Adrenal gland (tissue), 12 donors: ENCODE measurements around the gene OR8K5. TPM values are rescaled to one million over a fixed set of nuclear protein-coding genes. Genes with fewer than 3 reads are reported as not detected.

Source experiments
- DNase-seq, 7 donors: peaks; one replicate each; pipeline ENCODE4 v3.0.0-alpha.2; 2019 to 2020
- H3K27ac ChIP-seq, 5 donors: fragments of 200-600 bp; sonication (generic) in 4 of 5; 1 replicate in 3 of 5; 2 replicates in 2 of 5; pipeline versions ENCODE4 v1.5.1 to v1.8.0; 2016 to 2020; ENCODE audit warnings: mild to moderate bottlenecking in 1 of 5
- H3K27me3 ChIP-seq: fragments of 200-600 bp; 2 replicates; pipeline ENCODE4 v1.8.0; 2021
- H3K36me3 ChIP-seq, 2 donors: fragments of 200-600 bp; replicated peaks in 1 of 2; 1 replicate in 1 of 2; 2 replicates in 1 of 2; pipeline versions ENCODE4 v1.5.1 to v1.8.0; 2018 to 2022
- H3K4me1 ChIP-seq, 2 donors: fragments of 200-600 bp; replicated peaks in 1 of 2; 1 replicate in 1 of 2; 2 replicates in 1 of 2; pipeline versions ENCODE4 v1.5.1 to v1.8.0; 2018 to 2021
- H3K4me3 ChIP-seq, 4 donors: fragments of 200-600 bp; sonication (generic) in 3 of 4; one replicate each; pipeline ENCODE4 v1.5.1; 2016 to 2018
- H3K9me3 ChIP-seq, 3 donors: fragments of 200-600 bp; sonication (generic) in 1 of 3; replicated peaks in 1 of 3; 1 replicate in 2 of 3; 2 replicates in 1 of 3; pipeline versions ENCODE4 v1.5.1 to v1.8.0; 2016 to 2021
- CTCF ChIP-seq, 6 experiments: fragments of 450-650 bp in 4 of 6; fragments of 200-600 bp in 2 of 6; sonication (generic) in 1 of 6; IDR thresholded peaks; 1 replicate in 5 of 6; 2 replicates in 1 of 6; pipeline versions ENCODE4 v1.5.1 to v1.8.0; 2016 to 2021; ENCODE audit warnings: antibody characterized with exemption in 6 of 6, mild to moderate bottlenecking in 2 of 6, moderate library complexity in 1 of 6
- POLR2A ChIP-seq, 2 donors: fragments of 450-650 bp; IDR thresholded peaks; one replicate each; pipeline ENCODE4 v1.6.1; 2017; ENCODE audit warnings: antibody characterized with exemption in 2 of 2, mild to moderate bottlenecking in 2 of 2, moderate library complexity in 1 of 2
- WGBS, 4 donors: extraction: QIAGEN DNeasy Blood & Tissue Kit in 2 of 4; methylation state at CpG; one replicate each; pipeline versions ENCODE4 v1.1.5 to v1.1.7; 2013 to 2017; 5-methylcytosine and 5-hydroxymethylcytosine counted together
- intact Hi-C, 2 donors: fragments of 100-400 bp; cut with DNase I; formaldehyde crosslinking; loops; one replicate each; pipeline versions ENCODE4 v1.14.1 to v1.15.0; 2022 to 2023
- polyA plus RNA-seq, 3 donors: library from polyadenylated mRNA; stranded (reverse); fragments of 200-250 nt in 2 of 3; fragments of 350-450 nt in 1 of 3; fragmentation: Illumina TruSeq in 1 of 3; extraction: RNeasy Lipid Tissue Mini Kit (QIAGEN cat#74804) in 1 of 3; gene quantifications; one replicate each; pipeline ENCODE4 v1.2.3, GENCODE V29; 2013 to 2014
- total RNA-seq, 9 donors: library from RNA; depleted of rRNA in 4 of 9; stranded (reverse); fragments of >200 nt in 4 of 9; fragments of 120-200 nt in 1 of 9; fragmentation: NEBNext Ultra II Directional in 1 of 9; extraction: Animal tissue kit (Norgen Biotek cat#: 25700) in 1 of 9; gene quantifications; one replicate each; pipeline versions ENCODE4 v1.1.0 to v1.2.4, GENCODE V29; 2013 to 2023
- donor health status: healthy with polysubstance abuse.
- donor health status: Bipolar disorder and iron deficiency.
- donor health status: DM: yes; HTN: yes; CAD: no.
- donor health status: DM: no; HTN: no; CAD: no.
- donor health status: DM: no; HTN: no; CAD: no.
- donor health status: DM: yes; HTN: yes; CAD: no.

OR8K5 gene
- total and polyA plus RNA-seq, 12 donors: not detected

GRCh38 chr11:56122073-56122472 lies 38.0 kb downstream of the OR8K5 start, which contains the start of gene OR8H3:
Gene OR8H3, plus strand, starts transcription at chr11:56122373. Its CDS starts 0 bp downstream, at chr11:56122373.
- intact Hi-C loops: no loop called here
- H3K27ac ChIP-seq: no peak within 1 kb of the TSS
- H3K36me3 ChIP-seq: no peaks in the 10 kb centered on the region
- WGBS, 4 donors: 70 to 84% (median 78%) methylated on average over 6 of the region's 6 CpGs
- DNase-seq: no peak
- no peaks in the 10 kb centered on the region for H3K27me3 ChIP-seq
- peaks cover 0 to 9% (median 0%) of the 10 kb centered on the region in 3 donors for H3K9me3 ChIP-seq
- no peak within 1 kb of the TSS for H3K4me3 ChIP-seq
- TF ChIP-seq CTCF (IDR thresholded peaks at IDR 0.05) (no peak), POLR2A (IDR thresholded peaks at IDR 0.05) (no peak)
- H3K4me1 ChIP-seq: no peaks in the 10 kb centered on the region

Other genes starting within 250 kb of the OR8K5 start
- gene OR5W2, start 245.7 kb downstream of the OR8K5 start, total RNA-seq: not detected
- gene OR5W2, start 245.7 kb downstream of the OR8K5 start, polyA plus RNA-seq: not detected
- gene OR5I1, start 223.9 kb downstream of the OR8K5 start, total RNA-seq: not detected
- not detected for gene OR5I1, start 223.9 kb downstream of the OR8K5 start, polyA plus RNA-seq
- not detected for gene OR10AG1, start 190.4 kb downstream of the OR8K5 start, total RNA-seq
- gene OR10AG1, start 190.4 kb downstream of the OR8K5 start, polyA plus RNA-seq: not detected
- gene OR5F1, start 165.7 kb downstream of the OR8K5 start, total RNA-seq: not detected
- not detected for gene OR5F1, start 165.7 kb downstream of the OR8K5 start, polyA plus RNA-seq
- gene OR5AS1, start 132.7 kb downstream of the OR8K5 start, total RNA-seq: not detected
- not detected for gene OR5AS1, start 132.7 kb downstream of the OR8K5 start, polyA plus RNA-seq
- gene OR8I2, start 67.0 kb downstream of the OR8K5 start, total RNA-seq: not detected
- gene OR8I2, start 67.0 kb downstream of the OR8K5 start, polyA plus RNA-seq: not detected
- gene OR8H2, start 56.6 kb downstream of the OR8K5 start, total RNA-seq: not detected
- not detected for gene OR8H2, start 56.6 kb downstream of the OR8K5 start, polyA plus RNA-seq
- gene OR8H3, start 37.9 kb downstream of the OR8K5 start, total RNA-seq: not detected
- not detected for gene OR8H3, start 37.9 kb downstream of the OR8K5 start, polyA plus RNA-seq
- gene OR8J3, start 20.1 kb downstream of the OR8K5 start, total RNA-seq: not detected
- not detected for gene OR8J3, start 20.1 kb downstream of the OR8K5 start, polyA plus RNA-seq
- not detected for gene OR5J2, start 16.3 kb upstream of the OR8K5 start, total RNA-seq
- not detected for gene OR5J2, start 16.3 kb upstream of the OR8K5 start, polyA plus RNA-seq
- gene OR5T2, start 73.9 kb upstream of the OR8K5 start, total RNA-seq: not detected
- not detected for gene OR5T2, start 73.9 kb upstream of the OR8K5 start, polyA plus RNA-seq
- not detected for gene OR5T3, start 91.9 kb upstream of the OR8K5 start, total RNA-seq
- gene OR5T3, start 91.9 kb upstream of the OR8K5 start, polyA plus RNA-seq: not detected
- not detected for gene OR5T1, start 113.8 kb upstream of the OR8K5 start, total RNA-seq
- gene OR5T1, start 113.8 kb upstream of the OR8K5 start, polyA plus RNA-seq: not detected
- gene OR8H1, start 131.9 kb upstream of the OR8K5 start, total RNA-seq: not detected
- gene OR8H1, start 131.9 kb upstream of the OR8K5 start, polyA plus RNA-seq: not detected
- not detected for gene OR8K3, start 154.8 kb upstream of the OR8K5 start, total RNA-seq
- not detected for gene OR8K3, start 154.8 kb upstream of the OR8K5 start, polyA plus RNA-seq
- gene OR8K1, start 185.7 kb upstream of the OR8K5 start, total RNA-seq: not detected
- not detected for gene OR8K1, start 185.7 kb upstream of the OR8K5 start, polyA plus RNA-seq
- not detected for gene OR8J1, start 194.0 kb upstream of the OR8K5 start, total RNA-seq
- not detected for gene OR8J1, start 194.0 kb upstream of the OR8K5 start, polyA plus RNA-seq
- not detected for gene OR8U1, start 215.3 kb upstream of the OR8K5 start, total RNA-seq
- not detected for gene OR8U1, start 215.3 kb upstream of the OR8K5 start, polyA plus RNA-seq